GM21825 (cell line): ENCODE results near the gene TMEM165.

Source experiments
- ATAC-seq: cut with Tn5 transposase; IDR thresholded peaks from one replicate; pipeline ENCODE4 v1.9.1; 2021; ENCODE audit warnings: mild to moderate bottlenecking, moderate library complexity; ENCODE audit not compliant: unreplicated experiment

TMEM165 gene

GRCh38 chr4:55405073-55405472, 9.3 kb downstream of the TMEM165 start:
- ATAC-seq = no peak

DNA sequence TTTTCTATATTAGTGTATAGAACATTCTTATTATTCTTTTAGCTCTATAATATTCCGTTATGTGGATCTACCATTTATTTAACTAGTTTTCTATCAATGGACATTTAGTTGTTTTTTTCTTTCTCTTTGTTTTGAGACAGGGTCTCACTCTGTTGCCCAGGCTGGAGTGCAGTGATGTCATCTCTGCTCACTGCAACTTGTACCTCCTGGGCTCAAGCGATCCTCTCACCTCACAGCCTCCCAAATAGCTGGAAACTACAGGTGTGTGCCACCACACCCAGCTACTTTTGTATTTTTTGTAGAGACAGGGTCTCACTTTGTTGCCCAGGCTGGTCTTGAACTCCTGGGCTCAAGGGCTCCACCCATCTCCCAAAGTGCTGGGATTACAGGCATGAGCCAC, 10.8 kb downstream of the TMEM165 start:
- no peak for ATAC-seq

DNA sequence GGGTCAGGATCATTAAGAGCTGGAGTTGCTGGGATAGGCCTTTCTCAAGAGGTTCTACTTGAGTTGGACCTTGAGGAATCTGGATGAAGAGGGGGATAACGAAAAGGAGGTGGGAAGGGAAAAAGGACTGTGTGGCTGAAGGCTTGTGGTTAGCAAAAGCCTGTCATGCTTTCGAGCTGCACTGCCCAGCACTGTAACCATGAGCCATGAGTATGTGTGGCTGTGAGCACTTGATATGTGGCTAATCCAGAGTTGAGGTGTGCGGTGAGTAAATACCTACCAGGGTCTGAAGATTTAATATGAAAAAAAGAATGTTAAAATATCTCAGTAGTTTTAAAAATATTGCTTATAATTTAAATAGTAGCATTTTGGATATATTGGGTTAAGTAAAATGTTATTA, 11.4 kb downstream of the TMEM165 start:
- no peak for ATAC-seq

DNA sequence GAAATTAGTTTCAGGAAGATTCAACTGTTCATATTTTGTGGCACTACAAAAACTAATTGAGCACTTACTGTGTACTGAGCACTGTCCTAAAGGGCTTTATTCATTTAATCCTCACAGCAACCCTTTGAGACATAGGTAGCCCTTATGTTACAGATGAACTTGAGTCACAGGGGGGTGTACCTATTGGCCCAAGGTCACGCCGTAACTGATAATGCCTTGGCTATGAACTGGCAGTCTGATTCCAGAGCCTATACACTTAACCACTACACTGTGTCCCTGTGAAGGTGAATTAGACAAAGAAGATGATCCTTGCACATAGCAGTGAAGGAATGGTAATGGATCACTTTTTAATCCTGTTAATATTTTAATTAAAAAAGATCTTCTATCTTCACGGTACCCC, 12.0 kb downstream of the TMEM165 start:
- ATAC-seq = no peak

DNA sequence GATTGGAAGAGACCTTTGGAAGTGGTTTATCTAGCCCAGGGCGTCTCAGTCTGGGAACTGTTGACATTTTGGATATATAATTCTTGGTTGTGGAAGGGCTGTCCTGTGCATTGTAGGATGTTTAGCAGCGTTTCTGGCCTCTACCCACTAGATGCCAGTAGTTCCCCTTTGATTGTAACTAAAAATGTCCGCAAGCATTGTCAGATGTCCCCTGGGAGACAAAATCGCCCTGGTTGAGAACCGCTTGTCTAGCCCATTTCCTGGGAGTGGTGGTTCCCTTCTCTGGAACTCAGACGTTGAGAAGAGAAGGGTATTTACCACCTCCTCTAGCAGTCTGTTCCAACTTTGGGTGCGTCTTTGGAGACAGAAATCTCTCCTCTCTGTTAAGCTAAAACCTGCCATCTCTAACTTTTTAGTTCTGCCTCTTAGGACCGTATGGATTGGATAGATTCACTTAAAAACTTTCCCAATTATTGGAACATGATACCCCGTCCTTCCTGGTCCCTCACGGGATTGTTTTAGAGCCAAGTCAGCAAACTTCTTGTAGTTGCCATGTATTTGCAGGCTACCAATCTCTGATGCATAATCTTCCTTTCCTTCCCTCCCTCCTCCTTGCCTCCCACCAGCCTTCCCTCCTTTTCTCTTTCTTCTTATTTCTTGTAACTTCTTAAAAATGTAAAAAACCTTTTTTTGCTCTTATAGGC, 13.9 kb downstream of the TMEM165 start:
- peak; percentile 83 for ATAC-seq

DNA sequence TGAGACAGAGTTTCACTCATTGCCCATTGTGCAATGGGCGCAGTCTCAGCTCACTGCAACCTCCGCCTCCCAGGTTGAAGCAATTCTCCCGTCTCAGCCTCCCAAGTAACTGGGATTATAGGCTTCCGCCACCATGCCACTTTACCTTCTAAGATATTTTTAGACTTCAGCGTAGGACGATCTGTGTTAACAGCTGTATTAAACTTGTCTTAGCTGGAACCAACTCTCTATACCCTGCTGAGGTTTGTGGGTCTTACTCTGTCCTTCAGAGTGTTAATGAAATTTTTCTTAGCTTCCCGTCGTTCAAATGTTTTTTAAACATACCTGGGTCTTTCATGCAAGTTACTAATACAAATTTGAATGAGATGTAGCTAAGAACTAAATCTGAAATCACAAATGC, 14.7 kb downstream of the TMEM165 start:
- no peak for ATAC-seq

GRCh38 chr4:55411621-55412020, 15.9 kb downstream of the TMEM165 start:
- no peak for ATAC-seq

- ATAC-seq = no peak
These were observed 20.4 kb downstream of the TMEM165 start for GRCh38 chr4:55416176-55416575.

DNA sequence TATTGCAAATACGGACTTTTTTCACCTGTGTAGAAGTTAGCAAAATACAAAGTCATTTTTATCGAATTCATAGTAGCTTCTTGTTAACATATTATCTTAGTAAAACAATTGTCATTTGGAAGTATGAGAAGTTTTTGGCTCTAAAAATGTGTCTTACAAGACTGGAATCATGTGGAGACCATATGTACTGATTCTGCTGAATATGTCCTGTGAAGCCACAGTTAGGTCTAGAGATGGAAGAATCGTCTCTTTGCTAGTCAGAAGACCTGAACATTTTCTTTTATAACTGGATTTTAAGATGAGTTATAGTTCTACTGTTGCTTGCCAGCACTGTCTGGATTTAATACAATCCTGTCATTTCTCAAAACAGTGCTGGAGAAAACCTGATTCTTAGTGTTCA, 29.0 kb downstream of the TMEM165 start:
- no peak for ATAC-seq

DNA sequence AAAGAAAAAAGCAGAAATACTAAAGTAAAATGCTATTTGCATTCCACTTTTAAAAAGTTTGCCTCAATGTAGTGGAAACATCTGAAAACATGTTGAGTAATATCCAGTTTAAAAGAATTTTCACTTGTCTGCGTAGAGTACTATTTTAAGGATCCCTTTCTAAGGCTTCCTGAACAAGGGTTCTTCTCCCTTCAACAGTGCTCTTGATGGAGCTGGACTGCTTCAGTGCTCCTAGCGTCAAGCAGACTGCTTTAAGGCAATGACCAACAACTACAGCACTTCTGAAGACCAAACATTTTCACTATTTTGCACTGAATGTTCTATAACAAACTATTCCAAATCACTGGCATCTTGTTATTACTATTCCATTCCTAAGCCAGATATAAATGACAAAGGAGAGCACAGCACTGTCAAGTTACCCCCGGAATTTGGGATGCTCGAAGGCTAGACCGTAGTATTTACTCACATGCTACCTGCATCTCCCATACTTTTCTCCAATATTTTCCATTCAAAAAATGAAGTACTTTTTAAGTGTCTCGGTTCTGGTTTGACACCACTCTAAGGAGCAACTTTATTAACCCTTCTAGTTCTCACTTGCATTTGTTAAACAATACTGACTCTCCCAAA, 36.1 kb downstream of the TMEM165 start:
- ATAC-seq = no peak

DNA sequence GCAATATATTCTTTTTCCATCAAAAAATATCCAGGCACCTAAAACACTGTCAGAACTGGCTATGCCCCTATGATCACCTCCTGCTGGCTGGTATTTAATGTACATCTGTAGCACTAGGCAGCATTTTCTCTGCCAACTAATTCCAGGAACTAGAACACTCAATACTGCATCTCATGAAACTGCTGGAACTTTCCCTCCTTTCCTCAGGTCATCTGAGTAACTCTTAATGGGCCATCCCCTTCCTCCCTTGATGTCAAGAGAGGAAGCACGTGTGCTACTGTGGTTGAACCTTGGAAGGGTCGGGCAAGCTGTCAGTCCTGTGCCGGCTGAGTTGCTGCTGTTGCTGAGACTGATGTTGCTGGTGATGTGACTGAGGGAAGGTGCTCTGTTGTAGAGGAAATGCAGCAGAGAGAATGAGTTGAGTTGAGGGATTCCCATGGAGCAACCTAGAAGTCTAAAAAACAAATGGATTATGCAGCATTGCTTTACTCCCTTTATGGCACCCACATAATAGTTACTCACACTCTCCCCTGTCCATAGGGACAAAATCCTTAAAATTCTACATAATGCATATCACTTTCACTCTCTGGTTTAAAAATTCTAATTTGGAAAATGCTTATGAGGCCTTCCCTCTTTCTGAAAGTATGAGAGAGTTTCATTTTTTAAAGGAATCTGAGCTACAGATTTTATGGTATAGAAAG, 39.5 kb downstream of the TMEM165 start:
- ATAC-seq = peak; percentile 88

GRCh38 chr4:55437356-55437796, 41.6 kb downstream of the TMEM165 start:
- no peak for ATAC-seq

GRCh38 chr4:55437823-55438222, 42.1 kb downstream of the TMEM165 start:
- no peak for ATAC-seq

GRCh38 chr4:55438314-55438713, 42.6 kb downstream of the TMEM165 start:
- ATAC-seq = no peak

GRCh38 chr4:55439023-55439422, 43.3 kb downstream of the TMEM165 start:
- ATAC-seq = no peak

DNA sequence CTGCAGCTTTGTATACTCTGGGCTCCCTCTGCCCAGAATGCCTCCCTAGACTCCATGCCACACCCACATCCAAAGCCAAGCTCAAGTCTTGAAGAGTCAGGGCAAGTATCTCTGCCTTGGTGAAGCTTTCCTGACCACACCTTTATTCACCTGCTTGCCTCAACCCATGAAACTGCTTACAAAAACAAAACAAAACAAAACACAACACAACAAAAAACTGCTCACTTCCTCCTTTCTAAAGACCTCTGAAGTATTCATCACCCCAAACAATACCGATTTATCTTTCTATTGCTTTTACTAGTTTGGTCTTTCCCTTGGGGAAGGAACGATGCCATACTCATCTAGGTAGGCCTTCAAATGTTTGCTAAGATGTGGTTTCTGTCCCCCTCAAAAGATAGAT, 45.0 kb downstream of the TMEM165 start:
- ATAC-seq = no peak

DNA sequence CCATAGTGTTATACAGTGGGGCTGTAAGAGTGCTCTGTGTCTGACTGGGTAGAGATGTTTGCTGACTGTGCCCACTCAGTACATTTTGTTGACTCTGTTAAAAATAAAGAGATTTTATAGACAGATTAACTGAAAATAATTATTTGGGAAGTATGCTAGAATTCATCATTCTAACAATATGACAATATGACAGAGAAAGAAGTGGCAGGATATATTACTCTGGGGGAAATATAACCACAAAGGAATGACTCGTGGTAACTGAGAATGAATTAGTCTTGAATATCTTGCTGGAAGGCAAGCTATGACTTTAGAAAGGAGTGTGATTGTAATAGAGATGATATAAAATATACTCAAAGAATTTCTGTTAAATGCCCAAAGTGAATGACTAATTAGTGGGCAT, 46.8 kb downstream of the TMEM165 start:
- ATAC-seq = no peak

DNA sequence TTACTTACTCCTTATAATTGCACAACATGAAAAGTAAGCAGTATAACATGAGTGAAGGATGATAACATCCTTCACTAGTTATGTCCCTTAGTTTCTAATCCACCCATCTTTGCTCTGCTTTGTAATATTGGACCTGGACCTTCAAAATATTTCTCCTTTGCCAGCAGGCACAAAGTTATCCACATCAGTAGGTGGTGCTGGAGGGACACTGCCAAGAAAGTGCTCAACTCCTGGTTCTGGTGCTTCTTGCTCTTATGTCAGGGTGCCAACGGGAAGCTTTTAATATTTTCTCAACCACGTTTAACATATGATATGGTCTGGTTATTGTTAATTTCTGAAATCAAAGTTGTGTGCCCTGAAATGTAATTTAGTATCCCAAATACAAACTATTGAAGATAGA, 49.1 kb downstream of the TMEM165 start:
- no peak for ATAC-seq

DNA sequence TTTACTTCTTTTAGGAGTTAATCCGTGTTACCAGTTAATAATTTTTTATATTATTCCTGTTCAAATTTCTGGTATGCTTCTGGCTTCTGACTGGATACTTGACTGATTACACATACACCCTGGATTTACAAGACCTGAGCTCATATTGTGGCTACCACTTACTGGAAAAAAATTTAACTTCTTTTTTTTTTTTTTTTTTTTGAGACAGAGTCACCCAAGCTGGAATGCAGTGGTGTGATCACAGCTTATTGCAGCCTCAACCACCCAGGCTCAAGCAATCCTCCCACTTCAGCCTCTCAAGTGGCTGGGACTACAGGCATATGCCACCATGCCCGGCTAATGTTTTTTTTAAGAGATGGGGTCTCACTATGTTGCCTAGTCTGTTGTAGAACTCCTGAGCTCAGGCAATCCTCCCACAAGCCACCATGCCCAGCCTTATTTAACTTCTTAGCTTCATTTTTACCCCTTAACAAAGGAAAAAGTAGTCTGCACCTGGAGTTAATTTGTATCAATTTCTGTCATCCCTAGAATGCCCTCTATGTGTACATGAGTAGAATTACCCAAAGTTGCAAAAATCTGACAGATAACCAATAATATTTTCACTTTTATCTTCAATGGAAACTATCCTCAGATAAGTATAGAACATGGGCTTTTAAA, 50.3 kb downstream of the TMEM165 start:
- no peak for ATAC-seq

- no peak for ATAC-seq
These were observed 50.8 kb downstream of the TMEM165 start for GRCh38 chr4:55446578-55446922.

- ATAC-seq = no peak
These were observed 51.5 kb downstream of the TMEM165 start for GRCh38 chr4:55447108-55447708.
